Ammon's horn (tissue), 1 donor: ENCODE measurements around the gene NPDC1.

Experiments
- DNase-seq: peaks from one replicate; pipeline ENCODE4 v3.0.0-alpha.2; 2016; ENCODE audit warnings: low spot score

The NPDC1 gene

GRCh38 chr9:137046088-137046787, at the start of gene NPDC1:
TSS of gene NPDC1 (minus strand) at chr9:137046177. CDS start at chr9:137045989, 188 bp downstream.
- peak; percentile 75 for DNase-seq

- no peak for DNase-seq
Observed at GRCh38 chr9:137089232-137089947, 43.4 kb upstream of the NPDC1 start.

- DNase-seq, result no peak
Observed at GRCh38 chr9:137088121-137088520, 42.1 kb upstream of the NPDC1 start.

- no peak for DNase-seq
Observed at GRCh38 chr9:137087409-137087925, 41.5 kb upstream of the NPDC1 start.

- peak; percentile 99 for DNase-seq
Observed at GRCh38 chr9:137086531-137087408, 40.8 kb upstream of the NPDC1 start, which contains the start of gene MAN1B1. TSS of gene MAN1B1 (plus strand) at chr9:137086985. CDS start at chr9:137087000, 15 bp downstream.

- no peak for DNase-seq
Observed at GRCh38 chr9:137085920-137086530, 40.0 kb upstream of the NPDC1 start.

GRCh38 chr9:137084526-137084925, 38.5 kb upstream of the NPDC1 start:
- DNase-seq, result no peak

GRCh38 chr9:137083394-137084004, 37.5 kb upstream of the NPDC1 start:
- peak; percentile 76 for DNase-seq

- DNase-seq, result no peak
Observed at GRCh38 chr9:137082925-137083290, 36.9 kb upstream of the NPDC1 start.

- no peak for DNase-seq
Observed at GRCh38 chr9:137082222-137082924, 36.4 kb upstream of the NPDC1 start.

GRCh38 chr9:137080260-137081122, 34.5 kb upstream of the NPDC1 start:
- no peak for DNase-seq

- DNase-seq, result no peak
Observed at GRCh38 chr9:137079401-137079787, 33.4 kb upstream of the NPDC1 start.

- no peak for DNase-seq
Observed at GRCh38 chr9:137078701-137079400, 32.9 kb upstream of the NPDC1 start.

- no peak for DNase-seq
Observed at GRCh38 chr9:137077758-137078693, 32.0 kb upstream of the NPDC1 start.

- DNase-seq, result peak; percentile 88
Observed at GRCh38 chr9:137077010-137077747, 31.2 kb upstream of the NPDC1 start, which contains the start of gene UAP1L1. TSS of gene UAP1L1 (plus strand) at chr9:137077517. CDS start at chr9:137077533, 16 bp downstream.

- DNase-seq, result no peak
Observed at GRCh38 chr9:137076636-137077009, 30.6 kb upstream of the NPDC1 start.

- no peak for DNase-seq
Observed at GRCh38 chr9:137075275-137075775, 29.3 kb upstream of the NPDC1 start.
